Keratinocyte (primary cell): Measurements from ENCODE around the gene PAX4. TPM values are rescaled to one million over a fixed set of nuclear protein-coding genes. Genes with fewer than 3 reads are reported as not detected.

Source experiments
- DNase-seq: peaks from one replicate; pipeline ENCODE4 v3.0.0-alpha.2; 2011; ENCODE audit warnings: low read depth, missing footprints, low spot score
- FAIRE-seq: peaks from 2 replicates; lab custom pipeline; 2011; peaks lifted over from hg19 to GRCh38; lab: Jason Lieb, UNC
- H2AFZ ChIP-seq: 2 replicates; pipeline ENCODE4 v1.6.0; 2012; ENCODE audit warnings: low read length, control low read depth, inconsistent platforms; ENCODE audit not compliant: control insufficient read depth
- H3K27ac ChIP-seq: 2 replicates; pipeline ENCODE4 v1.5.1; 2011; ENCODE audit warnings: low read length; ENCODE audit not compliant: control insufficient read depth, insufficient read depth
- H3K27me3 ChIP-seq: 3 replicates; pipeline ENCODE4 v1.6.0; 2011; ENCODE audit warnings: low read length; ENCODE audit not compliant: control insufficient read depth, insufficient read depth; ENCODE audit errors: extremely low read depth
- H3K36me3 ChIP-seq, 2 experiments: 2 replicates in 1 of 2; 3 replicates in 1 of 2; pipeline ENCODE4 v1.5.1; 2011; ENCODE audit warnings: low read length in 2 of 2, mild to moderate bottlenecking in 1 of 2; ENCODE audit not compliant: control insufficient read depth in 2 of 2, insufficient read depth in 2 of 2; ENCODE audit errors: extremely low read depth in 1 of 2
- H3K4me1 ChIP-seq: 3 replicates; pipeline ENCODE4 v1.5.1; 2011; ENCODE audit warnings: low read length; ENCODE audit not compliant: control insufficient read depth, insufficient read depth; ENCODE audit errors: extremely low read depth
- H3K4me2 ChIP-seq: 3 replicates; pipeline ENCODE4 v1.6.0; 2011; ENCODE audit warnings: low read depth, low read length; ENCODE audit not compliant: control insufficient read depth, insufficient read depth; ENCODE audit errors: extremely low read depth
- H3K4me3 ChIP-seq, 3 experiments: fragments of 200-600 bp in 1 of 3; sonication (generic) in 1 of 3; 2 replicates in 2 of 3; 3 replicates in 1 of 3; pipeline ENCODE4 v1.5.1; 2011 to 2016; ENCODE audit warnings: low read length in 3 of 3, mild to moderate bottlenecking in 3 of 3, control low read depth in 2 of 3, inconsistent platforms in 1 of 3, low read depth in 1 of 3, mixed read lengths in 1 of 3, mixed run types in 1 of 3, moderate library complexity in 1 of 3; ENCODE audit not compliant: control insufficient read depth in 2 of 3, insufficient read depth in 2 of 3; ENCODE audit errors: extremely low read depth in 1 of 3
- H3K79me2 ChIP-seq: 2 replicates; pipeline ENCODE4 v1.6.0; 2012; ENCODE audit warnings: low read length; ENCODE audit not compliant: control insufficient read depth, insufficient read depth
- H3K9ac ChIP-seq: 3 replicates; pipeline ENCODE4 v1.6.0; 2011; ENCODE audit warnings: low read length; ENCODE audit not compliant: control insufficient read depth, insufficient read depth; ENCODE audit errors: extremely low read depth
- H3K9me1 ChIP-seq: 3 replicates; pipeline ENCODE4 v1.6.0; 2011; ENCODE audit warnings: low read length; ENCODE audit not compliant: control insufficient read depth, insufficient read depth; ENCODE audit errors: extremely low read depth
- H3K9me3 ChIP-seq: 2 replicates; pipeline ENCODE4 v1.5.1; 2012; ENCODE audit warnings: low read depth, low read length; ENCODE audit not compliant: control insufficient read depth
- H4K20me1 ChIP-seq: 3 replicates; pipeline ENCODE4 v1.6.0; 2011; ENCODE audit warnings: low read length; ENCODE audit not compliant: control insufficient read depth, insufficient read depth; ENCODE audit errors: extremely low read depth
- EZH2 ChIP-seq: IDR thresholded peaks from one replicate; pipeline ENCODE4 v1.6.1; 2012; ENCODE audit warnings: inconsistent platforms, mild to moderate bottlenecking, low read length, moderate library complexity
- dilution Hi-C: fragments of 300-500 bp; cut with MboI; formaldehyde crosslinking; loops from one replicate; pipeline ENCODE4 v1.7.0; 2020; ENCODE audit warnings: low sequenced_read_pairs; ENCODE audit not compliant: extremely low pct_ligation_motif_present
- polyA plus RNA-seq, 5 experiments: library from polyadenylated mRNA; depleted of rRNA in 3 of 5; stranded (reverse) in 3 of 5; stranded (forward) in 1 of 5; unstranded in 1 of 5; fragments of >200 nt; gene quantifications; 1 replicate in 1 of 5; 2 replicates in 3 of 5; 3 replicates in 1 of 5; pipeline versions ENCODE4 v1.2.1 to v1.2.3, GENCODE V29; 2011 to 2012; ENCODE audit warnings: missing spikeins in 2 of 5, low read depth in 1 of 5, low replicate concordance in 1 of 5
- TF ChIP-seq, protein P1 (sequence below), 3 experiments: IDR thresholded peaks in 1 of 3; conservative IDR thresholded peaks in 1 of 3; optimal IDR thresholded peaks in 1 of 3; 2 replicates in 2 of 3; 3 replicates in 1 of 3; pipeline versions ENCODE3 to v1.5.1; 2011; ENCODE audit warnings: low read length in 3 of 3, mild to moderate bottlenecking in 3 of 3, moderate library complexity in 2 of 3, control low read depth in 1 of 3, inconsistent platforms in 1 of 3; ENCODE audit not compliant: insufficient read depth in 2 of 3; ENCODE audit errors: extremely low read depth in 1 of 3

The PAX4 gene
- polyA plus RNA-seq, 1 donor (not counting 4 experiments of a cell fraction or from before 2014, with no cell fraction given): not detected

DNA sequence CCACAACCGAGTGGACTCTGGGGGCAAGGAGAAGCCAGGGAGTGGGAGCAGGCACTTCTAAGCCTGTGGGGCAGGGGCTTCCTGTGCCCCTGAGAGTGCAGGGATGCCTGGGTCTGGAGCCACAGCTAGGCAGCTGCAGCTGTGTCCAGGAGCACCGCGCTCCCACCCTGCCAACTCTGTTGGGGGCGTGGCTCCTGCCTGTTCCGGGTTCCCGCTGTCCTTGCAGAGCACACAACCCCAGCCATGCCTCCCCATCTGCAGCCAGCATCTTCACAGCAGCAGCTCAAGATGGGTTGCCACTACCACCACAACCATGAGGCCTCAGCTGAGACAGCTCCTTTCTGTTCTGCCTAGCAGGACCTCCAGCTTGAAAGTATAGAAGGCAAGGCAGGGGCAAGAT is 8.6 kb downstream of the PAX4 start:
- Histone ChIP-seq H3K27me3 (peaks cover 6% of the 10 kb centered on the region), H3K79me2 (no peaks in the 10 kb centered on the region), H3K36me3 (no peaks in the 10 kb centered on the region), H2AFZ (no peak overlapping the region), H3K9me3 (no peaks in the 10 kb centered on the region), H3K4me2 (no peak overlapping the region), H3K4me3 (no peak overlapping the region), H3K9me1 (no peaks in the 10 kb centered on the region), H3K27ac (no peak overlapping the region), H3K4me1 (no peaks in the 10 kb centered on the region), H4K20me1 (no peaks in the 10 kb centered on the region), H3K9ac (no peak overlapping the region)
- dilution Hi-C loops: no loop called here
- FAIRE-seq: no peak
- TF ChIP-seq, protein P1, sequence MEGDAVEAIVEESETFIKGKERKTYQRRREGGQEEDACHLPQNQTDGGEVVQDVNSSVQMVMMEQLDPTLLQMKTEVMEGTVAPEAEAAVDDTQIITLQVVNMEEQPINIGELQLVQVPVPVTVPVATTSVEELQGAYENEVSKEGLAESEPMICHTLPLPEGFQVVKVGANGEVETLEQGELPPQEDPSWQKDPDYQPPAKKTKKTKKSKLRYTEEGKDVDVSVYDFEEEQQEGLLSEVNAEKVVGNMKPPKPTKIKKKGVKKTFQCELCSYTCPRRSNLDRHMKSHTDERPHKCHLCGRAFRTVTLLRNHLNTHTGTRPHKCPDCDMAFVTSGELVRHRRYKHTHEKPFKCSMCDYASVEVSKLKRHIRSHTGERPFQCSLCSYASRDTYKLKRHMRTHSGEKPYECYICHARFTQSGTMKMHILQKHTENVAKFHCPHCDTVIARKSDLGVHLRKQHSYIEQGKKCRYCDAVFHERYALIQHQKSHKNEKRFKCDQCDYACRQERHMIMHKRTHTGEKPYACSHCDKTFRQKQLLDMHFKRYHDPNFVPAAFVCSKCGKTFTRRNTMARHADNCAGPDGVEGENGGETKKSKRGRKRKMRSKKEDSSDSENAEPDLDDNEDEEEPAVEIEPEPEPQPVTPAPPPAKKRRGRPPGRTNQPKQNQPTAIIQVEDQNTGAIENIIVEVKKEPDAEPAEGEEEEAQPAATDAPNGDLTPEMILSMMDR (optimal IDR thresholded peaks at IDR 0.05 in 1 of 3, IDR thresholded peaks at IDR 0.05 in 1 of 3, conservative IDR thresholded peaks at IDR 0.05 in 1 of 3; ENCODE audit: extremely low read depth in 1 of 3, insufficient read depth in 2 of 3, low read length in 3 of 3): no peak
- no peak for TF ChIP-seq EZH2
- DNase-seq: no peak

DNA sequence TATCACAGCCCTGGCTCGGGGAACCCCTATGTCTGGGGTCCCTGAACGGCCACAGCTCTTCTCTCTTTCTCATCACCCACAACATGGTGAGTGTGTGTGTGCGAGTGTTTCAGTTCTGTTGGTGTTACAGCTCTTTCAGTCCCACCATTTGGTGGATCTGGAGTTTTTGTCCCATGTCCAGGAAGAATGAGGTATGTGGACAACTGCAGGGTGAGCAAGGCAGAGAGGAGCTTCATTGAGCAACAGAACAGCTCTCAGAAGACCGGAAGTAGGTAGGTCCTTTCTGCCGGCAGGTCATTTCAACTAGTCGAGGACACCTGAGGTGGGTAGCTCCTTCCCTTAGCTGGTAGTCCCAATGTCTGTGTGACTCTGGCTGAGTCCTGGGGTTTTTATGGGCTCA is 9.5 kb downstream of the PAX4 start:
- FAIRE-seq: no peak

More for the DNA sequence above, 9.5 kb downstream of the PAX4 start:
- H3K4me2 ChIP-seq: no peak overlapping the region
- H3K27ac ChIP-seq: no peak overlapping the region
- no peak for DNase-seq
- H3K79me2 ChIP-seq: no peaks in the 10 kb centered on the region
- no peaks in the 10 kb centered on the region for H3K9me1 ChIP-seq
- no peak overlapping the region for H2AFZ ChIP-seq
- TF ChIP-seq, protein P1 (optimal IDR thresholded peaks at IDR 0.05 in 1 of 3, IDR thresholded peaks at IDR 0.05 in 1 of 3, conservative IDR thresholded peaks at IDR 0.05 in 1 of 3; ENCODE audit: extremely low read depth in 1 of 3, insufficient read depth in 2 of 3, low read length in 3 of 3): no peak
- TF ChIP-seq EZH2: no peak
- no peaks in the 10 kb centered on the region for H4K20me1 ChIP-seq
- peaks cover 2% of the 10 kb centered on the region for H3K27me3 ChIP-seq
- H3K9me3 ChIP-seq: no peaks in the 10 kb centered on the region
- no peak overlapping the region for H3K4me3 ChIP-seq
- no peak overlapping the region for H3K9ac ChIP-seq
- no peaks in the 10 kb centered on the region for H3K4me1 ChIP-seq
- no peaks in the 10 kb centered on the region for H3K36me3 ChIP-seq
- dilution Hi-C loops: no loop called here
